Neural cell (in vitro differentiated cells): ENCODE data around the gene CYTH3. TPM values are rescaled to one million over a fixed set of nuclear protein-coding genes. Genes with fewer than 3 reads are reported as not detected.

Experiments
- H2AFZ ChIP-seq: fragments of 200-600, 300-800 bp; sonication (generic), shearing (Covaris generic); 2 replicates; pipeline ENCODE4 v1.6.0; 2014; ENCODE audit warnings: low read depth, mild to moderate bottlenecking, antibody characterized with exemption, low read length, moderate library complexity
- H3F3A ChIP-seq: fragments of 200-600 bp; shearing (Covaris generic); 2 replicates; pipeline ENCODE4 v1.6.1; 2016; ENCODE audit warnings: mild to moderate bottlenecking, moderate library complexity, mixed read lengths, antibody characterized with exemption, low read length; ENCODE audit not compliant: insufficient read depth, poor library complexity, severe bottlenecking
- H3K27ac ChIP-seq: fragments of 200-600, 300-800 bp; sonication (generic), shearing (Covaris generic); 2 replicates; pipeline ENCODE4 v1.5.1; 2014; ENCODE audit warnings: mild to moderate bottlenecking, low read length, moderate library complexity
- H3K27me3 ChIP-seq: fragments of 300-800, 200-600 bp; sonication (generic), shearing (Covaris generic); 2 replicates; pipeline ENCODE4 v1.6.0; 2014; ENCODE audit warnings: mild to moderate bottlenecking, low read depth, low read length, moderate library complexity; ENCODE audit not compliant: insufficient read depth
- H3K36me3 ChIP-seq: fragments of 300-800, 200-600 bp; sonication (generic), shearing (Covaris generic); 2 replicates; pipeline ENCODE4 v1.5.1; 2014; ENCODE audit warnings: mild to moderate bottlenecking, antibody characterized with exemption, low read length, moderate library complexity; ENCODE audit not compliant: insufficient read depth
- H3K4me2 ChIP-seq: fragments of 300-800, 200-600 bp; sonication (generic), shearing (Covaris generic); 2 replicates; pipeline ENCODE4 v1.6.0; 2014; ENCODE audit warnings: mild to moderate bottlenecking, low read length
- H3K4me3 ChIP-seq: fragments of 300-800, 200-600 bp; sonication (generic), shearing (Covaris generic); 2 replicates; pipeline ENCODE4 v1.5.1; 2014; ENCODE audit warnings: mild to moderate bottlenecking, low read length, moderate library complexity
- H3K79me2 ChIP-seq: fragments of 200-600 bp; shearing (Covaris generic); replicated peaks from 2 replicates; pipeline ENCODE4 v1.6.0; 2014; ENCODE audit warnings: mild to moderate bottlenecking, low read length, moderate library complexity; ENCODE audit not compliant: insufficient read depth
- H3K9ac ChIP-seq: fragments of 300-800, 200-600 bp; sonication (generic), shearing (Covaris generic); 2 replicates; pipeline ENCODE4 v1.6.1; 2016; ENCODE audit warnings: mild to moderate bottlenecking, low read length, mixed read lengths
- H3K9me2 ChIP-seq: fragments of 200-600 bp; shearing (Covaris generic); 2 replicates; pipeline ENCODE4 v1.6.1; 2016; ENCODE audit warnings: mild to moderate bottlenecking, low read length, mixed read lengths; ENCODE audit not compliant: insufficient read depth
- H3K9me3 ChIP-seq: fragments of 200-600, 300-800 bp; sonication (generic), shearing (Covaris generic); 2 replicates; pipeline ENCODE4 v1.6.1; 2016; ENCODE audit warnings: mild to moderate bottlenecking, mixed run types, low read length, moderate library complexity, mixed read lengths
- H4K20me1 ChIP-seq: fragments of 200-600 bp; shearing (Covaris generic); 2 replicates; pipeline ENCODE4 v1.6.1; 2016; ENCODE audit warnings: mild to moderate bottlenecking, mixed run types; ENCODE audit not compliant: insufficient read depth
- CTCF ChIP-seq: fragments of 450-650 bp; IDR thresholded peaks from 2 replicates; pipeline ENCODE4 v1.5.1; 2014; ENCODE audit warnings: antibody characterized with exemption, mild to moderate bottlenecking, moderate library complexity; ENCODE audit not compliant: poor library complexity, severe bottlenecking
- EP300 ChIP-seq: fragments of 450-650 bp; conservative IDR thresholded peaks from 2 replicates; pipeline ENCODE4 v1.6.1; 2014; ENCODE audit warnings: antibody characterized with exemption, mild to moderate bottlenecking, moderate library complexity; ENCODE audit not compliant: poor library complexity, severe bottlenecking
- EZH2 ChIP-seq: fragments of 200-600, 300-800 bp; shearing (Covaris generic), sonication (generic); IDR thresholded peaks from 2 replicates; pipeline ENCODE4 v1.6.1; 2014; ENCODE audit warnings: antibody characterized with exemption, low read length, borderline replicate concordance, mild to moderate bottlenecking; ENCODE audit not compliant: insufficient read depth, poor library complexity, severe bottlenecking
- MXI1 ChIP-seq: fragments of 450-650 bp; conservative IDR thresholded peaks from 2 replicates; pipeline ENCODE4 v1.6.1; 2014; ENCODE audit warnings: antibody characterized with exemption, mild to moderate bottlenecking; ENCODE audit not compliant: poor library complexity, severe bottlenecking
- POLR2AphosphoS5 ChIP-seq: IDR thresholded peaks from 2 replicates; pipeline ENCODE4 v1.6.1; 2012
- RAD21 ChIP-seq: fragments of 450-650 bp; conservative IDR thresholded peaks from 2 replicates; pipeline ENCODE4 v1.6.1; 2014; ENCODE audit warnings: antibody characterized with exemption, mild to moderate bottlenecking, moderate library complexity
- REST ChIP-seq: IDR thresholded peaks from 2 replicates; pipeline ENCODE4 v1.6.1; 2012; ENCODE audit warnings: borderline replicate concordance
- SMC3 ChIP-seq: fragments of 450-650 bp; conservative IDR thresholded peaks from 2 replicates; pipeline ENCODE4 v1.6.1; 2014; ENCODE audit warnings: antibody characterized with exemption, mild to moderate bottlenecking, moderate library complexity; ENCODE audit not compliant: poor library complexity
- TAF1 ChIP-seq: IDR thresholded peaks from 2 replicates; pipeline ENCODE4 v1.6.1; 2012; ENCODE audit warnings: low read depth
- polyA plus RNA-seq: library from polyadenylated mRNA; depleted of rRNA; stranded (reverse); fragments of >200 nt; gene quantifications from 2 replicates; pipeline ENCODE4 v1.2.3, GENCODE V29; 2014

Gene CYTH3
- polyA plus RNA-seq, 1 donor from 2014 or later = 33.9 TPM

- H3K9me3 ChIP-seq = no peaks in the 10 kb centered on the region
- H3K79me2 ChIP-seq = no peaks in the 10 kb centered on the region
- H2AFZ ChIP-seq = no peak overlapping the region
- H3K27ac ChIP-seq = no peak overlapping the region
- no peaks in the 10 kb centered on the region for H3K9me2 ChIP-seq
- H3K9ac ChIP-seq = no peak overlapping the region
- no peaks in the 10 kb centered on the region for H3F3A ChIP-seq
- H4K20me1 ChIP-seq = no peaks in the 10 kb centered on the region
- TF ChIP-seq TAF1 (no peak), CTCF (no peak), REST (no peak), RAD21 (no peak), EP300 (no peak), POLR2AphosphoS5 (no peak), EZH2 (no peak), SMC3 (no peak), MXI1 (no peak)
- no peaks in the 10 kb centered on the region for H3K27me3 ChIP-seq
- H3K4me3 ChIP-seq = no peak overlapping the region
- H3K4me2 ChIP-seq = no peak overlapping the region
- H3K36me3 ChIP-seq = no peaks in the 10 kb centered on the region
Observed at GRCh38 chr7:6228361-6229229, 43.8 kb downstream of the CYTH3 start.

- H3K4me2 ChIP-seq = no peak overlapping the region
- no peak overlapping the region for H3K27ac ChIP-seq
Observed at GRCh38 chr7:6227294-6227846, 45.1 kb downstream of the CYTH3 start.

More at GRCh38 chr7:6227294-6227846, 45.1 kb downstream of the CYTH3 start:
- no peak overlapping the region for H3K4me3 ChIP-seq
- H3K9me3 ChIP-seq = no peaks in the 10 kb centered on the region
- no peak overlapping the region for H2AFZ ChIP-seq
- H4K20me1 ChIP-seq = no peaks in the 10 kb centered on the region
- TF ChIP-seq CTCF = no peak
- no peak for TF ChIP-seq SMC3
- no peak for TF ChIP-seq POLR2AphosphoS5
- TF ChIP-seq TAF1 = no peak
- no peak for TF ChIP-seq EP300
- no peak for TF ChIP-seq RAD21
- TF ChIP-seq EZH2 = no peak
- TF ChIP-seq REST = no peak
- TF ChIP-seq MXI1 = no peak
- no peak overlapping the region for H3K9ac ChIP-seq
- no peaks in the 10 kb centered on the region for H3K27me3 ChIP-seq
- H3K36me3 ChIP-seq = no peaks in the 10 kb centered on the region
- no peaks in the 10 kb centered on the region for H3F3A ChIP-seq
- no peaks in the 10 kb centered on the region for H3K9me2 ChIP-seq
- H3K79me2 ChIP-seq = no peaks in the 10 kb centered on the region
